NCI-H748 treated with DMSO at 0.1 percent for 48 hours (cell line): ENCODE measurements around the gene LRRC9.
"Not testable (repeated sequence)": the region's sequence is repeated elsewhere in the genome, so short reads cannot be mapped to it uniquely, and the experiment has no call there.

Source experiments
- DNase-seq: peaks from one replicate; lab custom pipeline; 2025; lab: John Stamatoyannopoulos, UW

Gene LRRC9

DNA sequence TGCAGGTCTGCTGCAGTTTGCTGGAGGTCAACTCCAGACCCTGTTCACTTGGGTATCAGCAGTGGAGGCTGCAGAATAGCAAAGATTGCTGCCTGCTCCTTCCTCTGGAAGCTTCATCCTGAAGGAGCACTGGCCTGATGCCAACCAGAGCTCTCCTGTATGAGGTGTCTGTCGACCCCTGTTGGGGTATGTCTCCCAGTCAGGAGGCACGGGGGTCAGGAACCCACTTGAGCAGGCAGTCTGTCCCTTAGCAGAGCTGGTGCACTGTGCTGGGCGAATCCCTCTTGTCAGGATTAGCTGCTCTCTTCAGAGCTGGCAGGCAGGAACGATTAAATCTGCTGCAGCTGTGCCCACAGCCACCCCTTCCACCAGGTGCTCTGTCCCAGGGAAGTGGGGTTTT is 37.9 kb downstream of the LRRC9 start:
- not testable (repeated sequence) for DNase-seq

- DNase-seq, result no peak
Observed at GRCh38 chr14:59959668-59960067, 39.7 kb downstream of the LRRC9 start.

DNA sequence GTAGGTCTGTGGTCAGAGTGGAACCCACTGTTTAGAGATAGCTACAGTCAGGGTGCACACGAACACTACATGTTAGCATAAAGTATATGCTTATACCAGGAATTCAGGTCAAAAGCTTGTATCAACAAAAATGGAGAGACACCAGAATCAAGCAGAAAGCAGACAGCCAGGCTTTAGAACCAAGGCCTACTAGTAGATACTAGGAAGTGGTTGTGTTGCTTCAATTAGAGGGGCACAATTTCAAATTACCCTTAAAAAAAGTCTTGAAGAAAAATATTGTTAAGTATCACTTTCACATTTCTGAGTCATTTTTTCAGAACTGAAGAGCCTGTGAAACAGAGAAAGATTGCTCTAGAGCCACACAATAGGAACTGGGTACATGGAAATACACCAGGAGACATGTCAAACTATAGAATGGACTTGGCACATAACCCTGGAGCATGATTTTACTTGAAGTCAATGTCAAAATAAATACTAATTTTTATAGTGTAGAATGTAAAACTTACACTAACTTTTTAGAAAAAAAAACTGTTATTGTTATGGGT is 41.6 kb downstream of the LRRC9 start:
- DNase-seq, result no peak

GRCh38 chr14:59964251-59965007 is 44.5 kb downstream of the LRRC9 start:
- DNase-seq, result no peak

GRCh38 chr14:59969319-59969718 is 49.4 kb downstream of the LRRC9 start:
- DNase-seq, result no peak

- DNase-seq, result no peak
Observed at GRCh38 chr14:59981564-59981963, 61.6 kb downstream of the LRRC9 start.

DNA sequence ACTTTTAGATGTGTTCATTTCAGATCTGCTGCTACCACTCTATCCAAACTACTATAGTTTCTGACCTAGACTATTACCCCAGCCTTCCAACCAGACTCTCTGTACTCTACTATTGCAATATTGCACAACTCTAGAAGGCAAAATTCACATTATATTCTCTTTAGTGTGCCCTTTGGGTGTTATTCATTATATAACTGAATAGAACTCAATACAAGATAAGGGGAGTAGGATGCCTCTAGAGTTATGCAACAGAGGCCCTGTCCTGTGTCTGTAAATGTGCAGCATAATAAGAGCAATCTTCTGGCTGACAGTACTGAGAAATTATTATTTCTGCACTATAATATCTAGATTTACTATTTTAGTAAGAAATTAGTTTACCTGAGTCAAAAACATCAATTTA is 63.1 kb downstream of the LRRC9 start:
- DNase-seq, result no peak

GRCh38 chr14:59986556-59987059 is 66.7 kb downstream of the LRRC9 start:
- no peak for DNase-seq

DNA sequence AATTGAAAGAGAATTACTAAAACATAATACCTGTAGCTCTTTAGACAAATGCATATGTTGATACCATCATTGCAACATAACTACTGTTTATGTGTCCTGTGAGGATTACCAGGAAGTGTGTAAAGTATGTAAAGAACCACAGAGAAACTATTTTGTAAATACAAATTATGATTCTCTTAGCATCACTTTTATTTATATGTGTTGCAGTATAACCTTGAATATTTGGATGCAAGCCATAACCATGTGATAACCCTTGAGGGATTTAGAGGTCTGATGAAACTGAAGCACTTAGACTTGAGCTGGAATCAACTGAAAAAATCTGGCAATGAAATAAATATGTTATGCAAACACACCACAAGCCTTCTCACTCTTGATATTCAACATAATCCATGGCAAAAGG is 77.5 kb downstream of the LRRC9 start:
- no peak for DNase-seq

GRCh38 chr14:59997966-59998365 is 78.0 kb downstream of the LRRC9 start:
- no peak for DNase-seq

- no peak for DNase-seq
Observed at GRCh38 chr14:59998564-59998963, 78.6 kb downstream of the LRRC9 start.

DNA sequence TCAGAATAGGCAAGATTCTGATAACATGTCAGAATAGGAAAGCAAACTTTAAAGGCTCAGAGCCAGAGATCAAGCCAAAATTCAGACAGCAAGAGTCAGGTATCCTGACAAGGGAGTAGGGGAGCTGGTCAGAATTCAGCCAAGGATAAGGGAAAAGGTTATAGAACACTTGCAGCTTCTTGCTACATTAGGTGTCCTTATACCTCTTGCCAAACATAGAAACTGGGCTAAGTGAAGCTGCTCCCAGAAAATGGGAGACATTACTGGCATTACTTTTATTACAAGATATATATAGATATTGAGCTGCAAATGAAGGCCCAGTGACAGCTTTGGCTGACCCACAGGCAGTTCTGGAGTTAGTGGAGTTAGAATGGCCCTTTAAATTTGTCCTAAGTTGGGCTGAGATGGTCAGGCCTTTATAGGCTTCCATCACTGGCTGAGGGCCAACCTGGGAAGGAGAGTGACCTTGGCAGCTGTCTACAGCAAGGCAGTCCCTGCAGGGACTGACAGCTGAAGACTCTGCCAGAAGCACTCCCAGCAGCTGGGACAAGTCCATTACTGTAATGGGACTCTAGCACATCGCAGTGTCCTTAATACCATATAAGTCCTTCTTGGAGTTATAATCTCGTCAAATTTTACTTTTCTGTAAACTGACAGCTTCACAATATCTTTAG is 83.0 kb downstream of the LRRC9 start:
- no peak for DNase-seq

DNA sequence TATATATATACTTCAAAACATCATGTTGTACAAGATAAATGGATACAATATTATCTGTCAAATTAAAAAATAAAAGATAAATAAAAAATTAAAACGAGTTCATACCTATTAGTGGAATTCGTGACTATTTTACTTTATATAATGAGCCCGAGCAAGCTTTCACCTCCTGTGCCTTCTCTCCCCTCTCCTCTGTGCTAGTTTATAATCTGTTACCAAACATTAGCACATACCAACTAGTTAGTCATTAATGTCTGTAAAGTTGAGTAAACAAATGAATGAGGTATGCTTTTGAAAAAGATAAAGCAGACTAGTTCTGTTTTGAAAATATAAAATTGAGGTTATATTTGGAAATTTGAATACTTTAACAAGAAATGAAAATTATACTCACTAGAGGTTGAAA is 84.0 kb downstream of the LRRC9 start:
- no peak for DNase-seq

- DNase-seq, result no peak
Observed at GRCh38 chr14:60008042-60008441, 88.1 kb downstream of the LRRC9 start.

DNA sequence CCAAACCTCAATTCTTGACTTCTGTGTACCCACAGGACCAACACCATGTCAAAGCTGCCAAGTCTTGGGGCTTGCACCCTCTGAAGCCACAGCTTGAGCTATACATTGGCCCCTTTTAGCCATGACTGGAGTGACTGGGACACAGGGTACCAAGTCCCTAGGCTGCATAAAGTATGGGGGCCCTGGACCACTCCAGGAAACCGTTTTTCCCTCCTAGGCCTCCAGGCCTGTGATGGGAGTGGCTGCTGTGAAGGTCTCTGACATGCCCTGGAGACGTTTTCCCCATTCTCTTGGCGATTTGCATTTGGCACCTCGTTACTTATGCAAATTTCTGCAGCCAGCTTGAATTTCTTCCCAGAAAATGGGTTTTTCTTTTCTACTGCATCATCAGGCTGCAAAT is 90.3 kb downstream of the LRRC9 start:
- DNase-seq, result not testable (repeated sequence)

GRCh38 chr14:60014402-60014801 is 94.5 kb downstream of the LRRC9 start:
- no peak for DNase-seq

DNA sequence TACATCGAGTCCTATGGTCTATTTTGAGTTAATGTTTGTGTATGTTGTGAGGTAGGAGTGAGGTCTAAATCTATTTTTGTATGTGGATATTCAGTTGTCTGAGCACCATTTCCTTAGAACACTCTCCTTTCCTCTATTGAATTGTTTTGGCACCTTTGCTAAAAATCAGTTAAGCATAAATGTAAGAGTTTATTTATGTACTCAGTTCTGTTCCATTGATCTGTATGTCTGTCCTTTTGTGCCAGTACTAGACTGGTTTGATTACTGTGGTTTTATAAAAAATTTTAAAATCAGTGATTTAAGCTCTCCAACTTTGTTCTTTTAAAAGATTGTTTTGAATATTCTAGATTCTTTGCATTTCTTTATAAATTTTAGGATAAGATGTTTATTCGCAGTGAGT is 101.7 kb downstream of the LRRC9 start:
- no peak for DNase-seq

DNA sequence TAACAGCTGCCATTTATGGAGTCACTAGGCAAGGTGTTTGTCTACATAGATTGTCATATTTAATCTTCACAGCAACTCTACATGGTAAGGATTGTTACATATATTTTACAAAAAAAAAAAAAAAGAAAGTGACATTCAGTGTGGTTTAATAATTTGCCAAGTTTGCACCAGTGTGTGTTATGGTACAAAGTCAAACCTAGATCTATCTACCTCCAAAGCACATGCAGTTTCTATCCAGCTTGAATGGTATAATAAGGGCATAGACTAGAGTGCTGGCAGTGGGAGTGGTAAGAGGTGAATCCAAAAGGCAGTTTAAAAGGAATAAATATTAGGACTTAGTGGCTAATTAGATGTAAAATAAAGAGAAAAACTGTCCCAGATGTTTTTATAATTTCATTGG is 105.6 kb downstream of the LRRC9 start:
- no peak for DNase-seq

DNA sequence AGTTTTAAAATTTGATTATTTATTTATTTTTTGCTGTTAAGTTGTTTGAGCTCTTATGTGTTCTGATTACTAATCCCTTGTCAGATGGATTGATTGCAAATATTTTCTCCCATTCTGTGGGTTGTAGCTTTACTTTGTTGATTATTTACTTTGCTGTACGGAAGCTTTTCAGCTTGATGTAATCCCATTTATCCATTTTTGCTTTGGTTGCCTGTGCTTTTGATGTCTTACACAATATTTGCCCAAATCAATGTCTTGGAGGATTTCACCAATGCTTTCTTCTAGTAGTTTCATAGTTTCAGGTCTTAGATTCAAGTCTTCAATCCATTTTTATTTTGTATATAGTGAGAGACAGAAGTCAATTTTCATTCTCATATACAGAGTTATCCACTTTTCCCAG is 115.2 kb downstream of the LRRC9 start:
- DNase-seq, result no peak

DNA sequence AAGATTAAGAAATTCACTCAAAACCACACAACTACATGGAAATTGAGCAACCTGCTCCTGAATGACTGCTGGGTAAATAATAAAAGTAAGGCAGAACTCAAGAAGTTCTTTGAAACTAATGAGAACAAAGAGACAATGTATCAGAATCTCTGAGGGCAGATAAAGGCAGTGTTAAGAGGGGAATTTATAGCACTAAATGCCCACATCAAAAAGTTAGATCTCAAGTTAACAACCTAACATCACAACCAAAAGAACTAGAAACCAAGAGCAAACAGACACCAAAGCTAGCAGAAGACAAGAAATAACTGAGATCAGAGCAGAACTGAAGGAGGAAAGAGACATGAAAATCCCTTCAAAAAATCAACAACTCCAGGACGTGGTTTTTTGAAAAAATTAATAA is 128.0 kb downstream of the LRRC9 start:
- DNase-seq, result not testable (repeated sequence)

GRCh38 chr14:60051721-60052221 is 131.8 kb downstream of the LRRC9 start:
- DNase-seq, result no peak

DNA sequence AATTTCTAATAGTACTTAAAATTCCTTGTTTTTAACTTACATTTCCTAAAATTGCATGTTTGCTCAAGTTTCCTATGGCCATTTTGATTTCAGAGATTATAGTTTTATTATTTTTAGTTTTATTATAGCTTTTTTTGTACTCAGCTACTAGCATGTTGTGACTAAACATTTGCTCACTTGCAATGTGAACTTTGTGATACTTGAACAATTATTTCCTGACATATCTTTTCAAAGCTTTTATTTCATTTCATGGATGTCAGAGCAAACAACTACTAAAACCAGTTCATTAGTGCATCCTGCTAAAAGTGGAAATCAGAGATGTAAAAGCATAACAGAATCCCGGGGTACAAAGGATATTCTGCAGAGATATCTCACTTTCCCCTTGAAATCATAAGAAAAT is 138.1 kb downstream of the LRRC9 start:
- no peak for DNase-seq

- DNase-seq, result no peak
Observed at GRCh38 chr14:60061371-60061770, 141.4 kb downstream of the LRRC9 start.
